Measurements from ENCODE around the gene RASA1.

GRCh38 chr5:87233143-87233542, 34.5 kb upstream of the RASA1 start:
- TF ChIP-seq CTCF (IDR thresholded peaks at IDR 0.05; ENCODE audit: low read length) (no peak), EZH2 (IDR thresholded peaks at IDR 0.05; ENCODE audit: borderline replicate concordance, low read length) (no peak)

All from OCI-LY1 (cell line).